Endothelial cell of umbilical vein (primary cell): ENCODE results near the gene SLCO3A1. TPM values are rescaled to one million over a fixed set of nuclear protein-coding genes. Genes with fewer than 3 reads are reported as not detected.

Experiments used
- BruUV-seq: library from RNA; stranded (reverse); fragments of 400-500 nt; replicated peaks from 2 replicates; lab custom pipeline; 2021; lab: Mats Ljungman, UMichigan
- CTCF ChIA-PET: fragments of 300-600, 350-600 bp; sonication (Branson Sonifier 250); formaldehyde crosslinking; loops from one replicate; lab custom pipeline; 2021; ENCODE audit warnings: antibody characterized with exemption, inconsistent platforms; lab: Charles Lee
- POLR2A ChIA-PET: fragments of 300-600, 350-600 bp; sonication (Branson Sonifier 250); formaldehyde crosslinking; loops from one replicate; lab custom pipeline; 2021; ENCODE audit warnings: antibody characterized with exemption, inconsistent platforms; lab: Charles Lee
- DNase-seq: peaks from one replicate; pipeline ENCODE4 v3.0.0-alpha.2; 2011; ENCODE audit warnings: low read depth, low spot score
- FAIRE-seq: peaks from 2 replicates; lab custom pipeline; 2011; peaks lifted over from hg19 to GRCh38; lab: Jason Lieb, UNC
- H2AFZ ChIP-seq: 2 replicates; pipeline ENCODE4 v1.6.0; 2012; ENCODE audit warnings: low read depth, low read length, control low read depth, inconsistent platforms
- H3K27ac ChIP-seq: 2 replicates; pipeline ENCODE4 v1.5.1; 2011; ENCODE audit warnings: low read depth, mild to moderate bottlenecking, control low read depth, low read length, moderate library complexity; ENCODE audit not compliant: insufficient read depth
- H3K27me3 ChIP-seq, 2 experiments: 2 replicates each; pipeline versions ENCODE4 v1.6.0 to v1.6.1; 2011; ENCODE audit warnings: low read length in 2 of 2, mixed read lengths in 1 of 2; ENCODE audit not compliant: control insufficient read depth in 2 of 2, insufficient read depth in 2 of 2
- H3K36me3 ChIP-seq, 2 experiments: 2 replicates in 1 of 2; 3 replicates in 1 of 2; pipeline ENCODE4 v1.5.1; 2011; ENCODE audit warnings: low read length in 2 of 2, mild to moderate bottlenecking in 1 of 2, moderate library complexity in 1 of 2; ENCODE audit not compliant: control insufficient read depth in 2 of 2, insufficient read depth in 2 of 2; ENCODE audit errors: extremely low read depth in 1 of 2
- H3K4me1 ChIP-seq: 3 replicates; pipeline ENCODE4 v1.5.1; 2011; ENCODE audit warnings: mild to moderate bottlenecking, low read length; ENCODE audit not compliant: control insufficient read depth, insufficient read depth; ENCODE audit errors: extremely low read depth
- H3K4me2 ChIP-seq: 2 replicates; pipeline ENCODE4 v1.6.1; 2011; ENCODE audit warnings: low read length, control low read depth, mixed read lengths; ENCODE audit not compliant: insufficient read depth
- H3K4me3 ChIP-seq, 3 experiments: fragments of 200-600 bp in 1 of 3; sonication (generic), shearing (Covaris generic) in 1 of 3; replicated peaks in 1 of 3; 2 replicates each; pipeline ENCODE4 v1.5.1; 2011 to 2016; ENCODE audit warnings: control low read depth in 3 of 3, low read length in 3 of 3, mild to moderate bottlenecking in 2 of 3, inconsistent platforms in 1 of 3, low read depth in 1 of 3, moderate library complexity in 1 of 3; ENCODE audit not compliant: insufficient read depth in 1 of 3
- H3K79me2 ChIP-seq: 2 replicates; pipeline ENCODE4 v1.6.0; 2012; ENCODE audit warnings: low read length, inconsistent platforms; ENCODE audit not compliant: control insufficient read depth, insufficient read depth
- H3K9ac ChIP-seq: replicated peaks from 2 replicates; pipeline ENCODE3; 2011; ENCODE audit warnings: low read length, control low read depth; ENCODE audit not compliant: insufficient read depth; ENCODE audit errors: extremely low read depth
- H3K9me1 ChIP-seq: replicated peaks from 3 replicates; pipeline ENCODE4 v1.6.0; 2011; ENCODE audit warnings: mild to moderate bottlenecking, low read length; ENCODE audit not compliant: control insufficient read depth, insufficient read depth; ENCODE audit errors: extremely low read depth
- H3K9me3 ChIP-seq: replicated peaks from 2 replicates; pipeline ENCODE4 v1.5.1; 2012; ENCODE audit warnings: low read length, inconsistent platforms; ENCODE audit not compliant: control insufficient read depth, insufficient read depth
- H4K20me1 ChIP-seq: replicated peaks from 2 replicates; pipeline ENCODE3; 2011; ENCODE audit warnings: mild to moderate bottlenecking, low read length; ENCODE audit not compliant: control insufficient read depth, insufficient read depth; ENCODE audit errors: extremely low read depth
- EZH2 ChIP-seq: IDR thresholded peaks from 2 replicates; pipeline ENCODE4 v1.6.1; 2012; ENCODE audit warnings: borderline replicate concordance, low read depth, mild to moderate bottlenecking, moderate library complexity, low read length, inconsistent platforms; ENCODE audit not compliant: severe bottlenecking
- GATA2 ChIP-seq: IDR thresholded peaks from 2 replicates; pipeline ENCODE4 v1.7.0; 2011; ENCODE audit warnings: low read depth, mild to moderate bottlenecking, moderate library complexity, mixed read lengths, low read length; ENCODE audit not compliant: insufficient read length, insufficient read depth
- JUN ChIP-seq: IDR thresholded peaks from 2 replicates; pipeline ENCODE4 v1.6.1; 2011; ENCODE audit warnings: borderline replicate concordance, low read depth; ENCODE audit not compliant: insufficient read length, insufficient read depth
- POLR2AphosphoS5 ChIP-seq: IDR thresholded peaks from 2 replicates; pipeline ENCODE4 v1.6.1; 2012; ENCODE audit warnings: low read depth, mild to moderate bottlenecking, control low read depth, low read length, moderate library complexity; ENCODE audit not compliant: insufficient read depth
- dilution Hi-C: fragments of 300-500 bp; cut with MboI; formaldehyde crosslinking; loops from one replicate; pipeline ENCODE4 v1.15.0; 2019; ENCODE audit warnings: low sequenced_read_pairs; ENCODE audit not compliant: extremely low pct_ligation_motif_present
- intact Hi-C: fragments of 100-400 bp; cut with micrococcal nuclease; formaldehyde crosslinking; loops from one replicate; pipeline ENCODE4 v1.10.0; 2022
- polyA plus RNA-seq, 4 experiments: library from polyadenylated mRNA; depleted of rRNA in 3 of 4; stranded (reverse) in 3 of 4; unstranded in 1 of 4; fragments of >200 nt; gene quantifications; 2 replicates each; pipeline versions ENCODE4 v1.2.1 to v1.2.3, GENCODE V29; 2011 to 2012; ENCODE audit warnings: missing spikeins in 1 of 4
- total RNA-seq: library from RNA; stranded (reverse); gene quantifications from 2 replicates; pipeline ENCODE4 v1.2.3, GENCODE V29; 2021

SLCO3A1 gene
- total and polyA plus RNA-seq, 2 donors (not counting 3 experiments of a cell fraction or from before 2014, with no cell fraction given), result 0.88 to 0.92 TPM

GRCh38 chr15:92071045-92071634 lies 217.6 kb downstream of the SLCO3A1 start:
- BruUV-seq, result no TSS peak
- Histone ChIP-seq H3K4me2 (no peak overlapping the region), H3K27ac (no peak overlapping the region), H3K9me3 (no peaks in the 10 kb centered on the region), H3K9ac (no peak overlapping the region), H3K9me1 (no peaks in the 10 kb centered on the region), H3K79me2 (no peaks in the 10 kb centered on the region), H3K36me3 (no peaks in the 10 kb centered on the region), H3K4me3 (no peak overlapping the region), H2AFZ (no peak overlapping the region), H4K20me1 (no peaks in the 10 kb centered on the region), H3K4me1 (peaks cover 5% of the 10 kb centered on the region), H3K27me3 (no peaks in the 10 kb centered on the region)
- dilution Hi-C loops (no loop called here), intact Hi-C loops (no loop called here)
- DNase-seq, result no peak
- no peak for TF ChIP-seq JUN
- no peak for TF ChIP-seq POLR2AphosphoS5
- ChIA-PET CTCF (no interaction called here), POLR2A (no interaction called here)
- FAIRE-seq, result no peak

DNA sequence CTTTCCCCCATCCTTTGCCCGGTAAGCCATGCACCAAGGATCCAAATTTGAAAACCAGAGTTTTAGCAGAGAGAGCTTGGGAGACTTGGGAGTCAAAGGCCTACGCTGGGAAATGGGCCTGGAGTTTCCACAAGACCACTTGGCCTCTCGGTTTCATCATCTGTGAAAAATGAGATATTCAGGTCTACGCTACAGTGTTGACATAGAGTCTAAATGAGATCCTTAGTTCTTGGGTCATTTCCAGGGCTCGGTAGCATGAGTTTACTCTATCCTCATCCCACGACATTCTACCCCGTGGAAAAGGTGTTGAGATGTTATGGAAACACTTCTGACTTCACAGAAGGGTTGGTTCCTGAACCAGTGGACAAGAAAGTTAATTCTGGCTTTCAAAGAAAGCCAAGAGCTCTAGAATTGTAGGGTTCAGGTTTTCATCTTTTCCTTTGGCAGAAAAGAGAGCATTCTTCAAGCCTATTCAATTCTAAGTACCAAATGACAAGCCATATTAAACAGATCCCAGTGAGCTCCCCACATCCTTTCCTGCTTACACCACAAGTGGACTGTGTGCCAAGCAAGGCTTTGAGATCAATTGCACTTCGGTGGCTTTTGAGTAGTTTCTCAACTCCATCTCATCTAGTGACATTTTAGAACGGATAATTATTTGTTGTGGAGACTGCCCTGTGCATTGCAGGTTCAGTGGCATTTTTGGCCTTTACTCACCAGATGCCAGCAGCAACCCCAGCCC lies 219.7 kb downstream of the SLCO3A1 start:
- H2AFZ ChIP-seq, result no peak overlapping the region
- H3K9me3 ChIP-seq, result no peaks in the 10 kb centered on the region
- no peaks in the 10 kb centered on the region for H3K9me1 ChIP-seq
- H3K27me3 ChIP-seq, result no peaks in the 10 kb centered on the region
- no peak for FAIRE-seq
- no peak for DNase-seq
- no peaks in the 10 kb centered on the region for H3K36me3 ChIP-seq
- no peak for TF ChIP-seq EZH2
- no peak for TF ChIP-seq JUN
- TF ChIP-seq GATA2, result no peak
- H3K4me2 ChIP-seq, result no peak overlapping the region
- POLR2A ChIA-PET, result no interaction called here
- H3K4me3 ChIP-seq, result no peak overlapping the region
- intact Hi-C loops, result no loop called here
- H3K4me1 ChIP-seq, result peaks cover 5% of the 10 kb centered on the region
- CTCF ChIA-PET, result no interaction called here
- no peak overlapping the region for H3K9ac ChIP-seq
- no peaks in the 10 kb centered on the region for H3K79me2 ChIP-seq
- no peak overlapping the region for H3K27ac ChIP-seq
- H4K20me1 ChIP-seq, result no peaks in the 10 kb centered on the region
- no TSS peak for BruUV-seq
- dilution Hi-C loops, result no loop called here
